Muscle of back (tissue), 13 donors: ENCODE results near the gene NPY4R. TPM values are rescaled to one million over a fixed set of nuclear protein-coding genes. Genes with fewer than 3 reads are reported as not detected.
"Not testable (repeated sequence)": the region's sequence is repeated elsewhere in the genome, so short reads cannot be mapped to it uniquely, and the experiment has no call there.

Experiments used
- DNase-seq, 3 donors: peaks; one replicate each; pipeline versions ENCODE4 v3.0.0 to v3.0.0-alpha.2; 2013
- long read RNA-seq, 9 donors: transcript quantifications; one replicate each; lab custom pipeline, GENCODE V29; 2026
- polyA plus RNA-seq, 10 donors: library from polyadenylated mRNA; unstranded; fragments of 120-200 nt; gene quantifications; one replicate each; pipeline ENCODE4 v1.2.1, GENCODE V29; 2013; ENCODE audit not compliant: insufficient read length in 10 of 10

The NPY4R gene
- under 1 TPM in 4 of 10 donors, not detected in 6; 0.07 to 0.38 (median 0.23) TPM for polyA plus RNA-seq
- long read RNA-seq, donor 1 = 0 reads
- long read RNA-seq, donor 2 = 0 reads
- long read RNA-seq, donor 3 = 0 reads
- long read RNA-seq, donor 4 = 0 reads
- long read RNA-seq, donor 5 = 0 reads
- long read RNA-seq, donor 6 = 0 reads
- long read RNA-seq, donor 7 = 0 reads
- long read RNA-seq, donor 8 = 0 reads
- long read RNA-seq, donor 9 = 0 reads

DNA sequence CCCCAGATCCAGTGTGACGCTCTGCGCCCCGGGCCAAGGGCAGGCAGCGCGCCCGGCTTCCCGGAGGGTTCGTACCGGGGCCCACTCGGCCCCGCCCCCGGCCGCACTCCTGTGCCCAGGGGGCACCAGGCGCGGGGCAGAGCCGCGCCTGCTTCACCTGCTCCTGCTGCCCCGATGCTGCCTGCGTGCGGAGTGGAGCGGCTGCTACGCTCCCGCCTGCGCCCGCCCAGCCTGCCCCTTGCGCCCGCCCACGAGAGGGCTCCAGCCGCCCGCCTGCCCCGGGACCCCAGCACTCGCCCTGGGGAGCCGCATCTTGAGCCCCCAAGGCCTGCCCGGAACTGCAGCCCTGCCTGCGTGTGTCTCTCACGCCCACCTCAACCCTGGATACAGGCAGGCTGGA is at the start of gene NPY4R:
Gene NPY4R, minus strand, starts transcription at position 194 of the 400 bp plus-strand sequence. CDS start 3,323 bp downstream, outside the sequence.
- not testable (repeated sequence) for DNase-seq

- no peak for DNase-seq
Observed at GRCh38 chr10:46515366-46515765, 49.6 kb upstream of the NPY4R start.

GRCh38 chr10:46514899-46515298 is 49.1 kb upstream of the NPY4R start:
- DNase-seq = no peak

DNA sequence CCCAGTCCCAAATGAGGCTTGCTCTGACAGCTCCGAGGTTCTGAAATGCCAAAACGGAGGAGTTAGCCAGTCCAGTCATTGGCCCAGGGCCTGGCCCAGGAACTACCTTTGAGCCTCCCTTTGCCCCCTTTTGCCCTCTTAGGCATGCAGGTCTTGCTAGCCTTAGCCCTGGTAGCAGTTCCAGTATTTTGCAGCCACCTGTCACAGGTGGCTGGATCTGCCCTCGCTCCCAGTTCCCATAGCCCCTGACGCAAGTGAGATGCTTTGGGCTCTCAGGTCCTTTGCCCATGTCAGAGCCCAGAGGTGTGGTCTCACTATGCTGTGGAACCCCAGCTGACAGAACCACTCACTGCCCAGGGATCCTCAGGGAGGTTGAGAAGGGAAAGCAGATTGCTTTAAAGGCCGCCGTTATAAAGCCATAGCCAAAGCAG is 48.7 kb upstream of the NPY4R start:
- DNase-seq = no peak

- not testable (repeated sequence) for DNase-seq
Observed at GRCh38 chr10:46513333-46513732, 47.6 kb upstream of the NPY4R start.

GRCh38 chr10:46512725-46513124 is 47.0 kb upstream of the NPY4R start:
- not testable (repeated sequence) for DNase-seq

DNA sequence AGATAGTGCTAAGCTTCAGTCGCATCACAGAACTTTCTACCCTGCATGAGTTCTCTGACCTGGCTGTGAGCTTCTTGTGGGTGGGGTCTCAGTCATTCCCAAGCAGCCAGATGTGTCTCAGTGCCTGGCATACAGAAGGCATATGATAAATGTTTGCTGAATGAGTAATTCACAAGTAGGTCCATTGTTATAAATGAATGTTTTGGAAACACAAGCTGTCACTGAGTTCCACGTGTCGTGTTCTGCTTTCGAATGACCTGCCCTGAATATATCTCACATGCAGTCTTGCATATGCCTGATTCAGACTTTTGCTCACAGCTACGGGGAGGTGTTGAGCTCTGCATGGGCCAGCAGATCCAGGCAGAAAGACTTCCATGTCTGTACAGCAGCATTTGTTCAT is 46.2 kb upstream of the NPY4R start:
- DNase-seq = not testable (repeated sequence)

- DNase-seq = not testable (repeated sequence)
Observed at GRCh38 chr10:46499990-46500389, 34.2 kb upstream of the NPY4R start.

- DNase-seq = not testable (repeated sequence)
Observed at GRCh38 chr10:46498985-46499703, 33.4 kb upstream of the NPY4R start.

DNA sequence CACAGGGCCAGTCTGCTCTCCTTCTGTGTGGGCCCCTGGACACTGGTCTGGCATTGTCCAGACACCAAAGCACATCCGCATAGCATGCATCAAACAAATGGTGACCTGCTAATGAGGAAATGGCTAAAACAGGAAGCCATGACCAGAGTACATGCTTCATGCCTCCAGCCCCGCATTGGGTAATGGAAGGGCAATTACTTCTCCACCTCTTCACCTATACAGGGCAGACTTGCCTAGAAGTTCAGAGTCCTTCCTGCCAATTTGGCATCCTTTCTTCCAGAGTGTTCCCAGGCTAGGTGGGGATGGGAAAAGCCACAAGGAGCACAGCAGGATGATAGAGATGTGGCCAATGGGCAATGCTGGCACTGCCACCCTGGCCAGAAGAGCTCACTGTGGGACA is 32.1 kb upstream of the NPY4R start:
- DNase-seq = not testable (repeated sequence)

DNA sequence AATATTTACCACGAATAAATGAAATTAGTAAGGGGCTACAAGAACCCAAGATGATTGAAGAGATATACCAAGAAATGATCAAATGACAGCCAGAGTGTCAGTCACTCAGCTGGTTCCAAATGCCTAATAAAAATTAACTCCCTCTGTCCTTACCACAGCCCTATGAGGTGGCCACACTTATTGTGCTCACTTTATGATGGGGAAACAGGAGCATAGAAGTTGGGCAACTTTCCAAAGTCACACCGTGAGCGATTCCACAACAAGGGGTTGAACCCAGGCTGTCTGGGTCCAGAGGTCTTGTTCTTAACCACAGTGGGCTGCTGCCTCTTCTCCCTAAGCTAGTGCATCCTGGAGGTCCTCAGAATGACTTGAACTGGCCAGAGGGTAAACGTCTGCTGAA is 31.6 kb upstream of the NPY4R start:
- DNase-seq = not testable (repeated sequence)

DNA sequence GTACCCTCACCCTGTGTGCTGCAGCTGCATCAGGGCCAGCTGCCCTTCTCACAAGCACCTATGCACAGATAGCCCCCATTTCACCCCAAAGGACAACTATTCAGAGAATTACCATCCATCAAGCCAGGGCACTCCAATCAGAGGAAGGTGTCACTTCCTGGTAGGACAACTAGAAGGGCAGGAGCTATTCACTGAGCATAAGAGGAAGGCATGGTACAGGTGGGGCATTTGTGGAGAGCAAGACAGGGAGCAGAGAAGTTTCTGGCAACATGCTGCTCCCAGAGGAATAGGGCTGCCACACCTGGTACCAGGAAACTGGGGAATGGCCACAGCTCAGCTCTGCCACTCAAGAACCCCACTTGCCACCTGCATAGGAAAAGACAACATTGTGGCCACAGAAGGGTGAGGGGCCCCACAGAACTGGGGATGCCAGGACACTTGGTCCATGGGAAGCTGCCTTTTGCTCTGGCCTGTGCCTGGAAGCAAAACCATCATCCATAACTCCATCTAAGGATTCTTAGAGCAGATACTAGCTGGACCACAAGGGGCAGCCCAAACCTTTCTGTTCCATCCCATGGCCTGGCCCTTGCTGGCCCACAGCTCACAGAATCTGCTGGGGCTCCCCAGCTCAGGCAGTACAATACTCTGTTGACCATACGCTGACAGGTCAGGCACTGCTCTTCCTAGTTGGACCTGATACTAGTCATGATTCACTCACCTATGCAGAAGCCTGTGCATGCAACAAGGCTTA is 25.8 kb upstream of the NPY4R start:
- not testable (repeated sequence) for DNase-seq

DNA sequence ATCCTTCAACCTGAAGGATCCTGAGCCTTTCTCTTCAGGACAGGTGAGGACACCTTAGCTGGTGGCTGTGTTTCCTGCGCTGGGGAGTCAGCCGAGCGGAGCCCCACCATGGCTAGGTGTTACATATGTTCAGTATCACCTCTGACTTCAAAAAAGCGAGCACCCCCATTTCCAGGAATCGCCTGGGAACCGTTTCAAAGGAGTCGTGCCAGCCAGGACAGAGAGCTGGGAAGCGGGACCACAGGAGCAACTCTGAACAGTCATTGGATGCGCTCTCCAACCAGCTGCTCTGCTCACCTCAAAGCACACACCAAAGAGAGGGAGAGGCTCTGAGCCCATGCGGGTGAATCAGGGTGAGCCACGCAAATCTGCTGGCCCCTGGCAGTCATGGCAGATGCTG is 24.5 kb upstream of the NPY4R start:
- DNase-seq = not testable (repeated sequence)

GRCh38 chr10:46486459-46486858 is 20.7 kb upstream of the NPY4R start:
- not testable (repeated sequence) for DNase-seq

- not testable (repeated sequence) for DNase-seq
Observed at GRCh38 chr10:46474746-46475320, 9.1 kb upstream of the NPY4R start.

- DNase-seq = not testable (repeated sequence)
Observed at GRCh38 chr10:46473758-46474157, 8.0 kb upstream of the NPY4R start.

- not testable (repeated sequence) for DNase-seq
Observed at GRCh38 chr10:46470134-46470533, 4.4 kb upstream of the NPY4R start.

DNA sequence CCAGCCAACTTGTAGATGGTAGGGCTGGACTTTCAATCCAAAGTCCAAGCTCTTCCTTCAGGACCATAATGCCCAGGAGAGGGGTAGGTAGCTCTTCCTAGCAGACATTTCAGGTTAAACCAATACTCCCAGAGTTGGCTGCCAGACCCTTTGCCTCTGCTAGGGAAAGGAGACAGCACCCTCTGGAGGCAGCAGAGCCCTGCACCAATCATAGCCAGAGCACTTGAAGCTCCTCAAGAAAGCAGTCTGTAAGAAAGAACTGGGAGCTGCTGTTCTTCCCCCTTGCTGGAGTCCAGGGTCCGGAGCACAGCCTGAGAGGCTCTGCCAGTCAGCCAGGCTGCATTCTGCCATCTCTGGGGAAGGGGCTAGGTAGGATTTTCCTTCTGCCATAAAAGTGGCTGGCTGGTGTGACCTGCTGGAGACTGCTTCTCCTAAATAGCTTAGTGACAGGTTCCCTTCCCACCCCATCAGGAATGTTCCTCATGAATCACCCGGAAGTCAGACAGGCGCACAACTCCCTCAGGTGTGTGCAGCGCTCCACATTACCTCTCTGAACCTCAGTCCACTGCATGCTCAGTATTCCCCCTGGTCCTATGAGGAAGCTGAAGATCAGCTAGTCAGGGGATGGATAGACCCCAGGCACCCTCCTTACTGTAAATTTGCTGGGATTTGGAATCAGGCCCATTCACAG is 2.5 kb upstream of the NPY4R start:
- not testable (repeated sequence) for DNase-seq

GRCh38 chr10:46463608-46464007 is 2.1 kb downstream of the NPY4R start:
- DNase-seq = not testable (repeated sequence)

DNA sequence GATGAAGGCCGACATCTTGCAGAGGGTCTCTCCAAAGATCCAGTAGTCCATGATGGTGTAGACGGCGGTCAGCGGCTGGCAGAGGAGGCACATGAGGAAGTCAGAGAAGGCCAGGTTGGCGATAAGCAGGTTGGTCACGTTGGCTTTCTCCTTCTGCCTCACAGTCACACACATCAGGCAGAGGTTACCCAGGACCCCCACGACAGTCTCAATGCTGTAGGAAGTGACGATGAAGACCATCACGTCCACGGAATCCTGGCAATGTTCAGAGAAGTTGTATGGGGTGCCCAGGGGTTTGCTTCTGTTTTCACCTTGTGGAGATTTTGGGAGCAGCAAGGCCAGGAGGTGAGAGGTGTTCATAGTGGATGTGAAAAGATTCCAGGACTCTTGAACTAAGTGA is 3.5 kb downstream of the NPY4R start:
- DNase-seq = not testable (repeated sequence)

DNA sequence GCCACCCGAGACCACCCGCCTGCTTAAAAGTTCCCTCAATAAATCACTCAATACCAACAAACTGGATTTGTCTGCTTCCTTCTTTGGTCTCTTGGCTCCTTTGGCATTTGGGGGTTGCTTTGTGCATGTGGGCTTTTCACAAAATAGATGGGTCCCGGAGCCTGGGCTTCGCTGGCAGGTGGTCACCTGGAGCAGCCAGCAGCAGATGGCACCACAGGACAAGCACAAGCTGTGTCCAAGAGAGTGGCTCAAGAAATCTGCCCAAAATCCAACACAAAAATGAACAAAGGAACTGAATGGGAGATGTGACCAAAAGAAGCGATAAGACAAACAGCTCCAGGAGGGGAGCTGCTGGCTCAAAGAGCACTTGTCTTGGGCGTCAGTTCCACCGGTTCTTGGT is 6.2 kb downstream of the NPY4R start:
- not testable (repeated sequence) for DNase-seq
